HG03460 (cell line): Measurements from ENCODE around the gene FANCD2.
"Not testable (repeated sequence)": the region's sequence is repeated elsewhere in the genome, so short reads cannot be mapped to it uniquely, and the experiment has no call there.

Experiments used
- ATAC-seq: cut with Tn5 transposase; IDR thresholded peaks from one replicate; pipeline ENCODE4 v1.9.1; 2021; ENCODE audit not compliant: unreplicated experiment

The FANCD2 gene

GRCh38 chr3:10099041-10099440 is 72.8 kb downstream of the FANCD2 start:
- no peak for ATAC-seq

DNA sequence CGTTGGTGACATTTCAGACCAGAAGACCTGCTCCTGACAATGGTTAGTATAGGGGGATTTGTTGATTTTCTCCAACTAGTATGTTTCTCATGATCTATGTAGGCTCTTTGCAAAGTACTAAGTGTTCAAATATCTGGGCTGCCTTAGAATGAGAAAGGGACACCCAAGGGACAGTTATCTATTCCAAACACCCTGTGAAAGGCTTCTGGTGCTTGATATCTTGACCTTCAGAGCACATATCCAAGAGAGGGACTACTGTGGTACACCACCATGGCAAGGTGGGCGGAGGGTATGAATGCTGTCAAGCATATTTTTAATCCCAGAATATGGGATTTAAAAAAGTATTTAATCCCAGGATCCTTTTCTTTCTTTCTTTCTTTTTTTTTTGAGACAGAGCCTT is 80.7 kb downstream of the FANCD2 start:
- ATAC-seq = no peak

DNA sequence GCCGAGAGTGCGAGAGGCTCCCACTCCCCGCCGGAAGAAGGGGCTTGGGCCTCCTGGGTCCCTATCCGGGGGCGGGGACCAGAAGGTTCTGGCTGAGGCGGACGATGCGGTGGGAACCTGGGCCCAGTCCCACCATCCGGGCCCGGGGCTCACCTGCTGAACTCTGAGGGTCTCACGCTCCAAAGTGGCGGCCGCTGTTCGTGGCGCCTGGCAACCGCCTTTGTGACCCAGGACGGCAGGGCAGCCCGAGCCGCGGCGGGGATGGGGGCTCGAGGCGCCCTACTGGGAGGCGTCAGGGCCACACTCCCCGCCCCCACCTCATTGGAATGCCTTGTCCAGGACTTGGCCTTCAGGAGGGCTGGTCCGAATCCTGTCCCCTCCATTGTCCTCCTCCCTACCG is 81.9 kb downstream of the FANCD2 start, which contains the start of gene FANCD2OS:
Gene FANCD2OS, minus strand, starts transcription at position 165 of the 400 bp plus-strand sequence. CDS start 3,481 bp downstream, outside the sequence.
- no peak for ATAC-seq

DNA sequence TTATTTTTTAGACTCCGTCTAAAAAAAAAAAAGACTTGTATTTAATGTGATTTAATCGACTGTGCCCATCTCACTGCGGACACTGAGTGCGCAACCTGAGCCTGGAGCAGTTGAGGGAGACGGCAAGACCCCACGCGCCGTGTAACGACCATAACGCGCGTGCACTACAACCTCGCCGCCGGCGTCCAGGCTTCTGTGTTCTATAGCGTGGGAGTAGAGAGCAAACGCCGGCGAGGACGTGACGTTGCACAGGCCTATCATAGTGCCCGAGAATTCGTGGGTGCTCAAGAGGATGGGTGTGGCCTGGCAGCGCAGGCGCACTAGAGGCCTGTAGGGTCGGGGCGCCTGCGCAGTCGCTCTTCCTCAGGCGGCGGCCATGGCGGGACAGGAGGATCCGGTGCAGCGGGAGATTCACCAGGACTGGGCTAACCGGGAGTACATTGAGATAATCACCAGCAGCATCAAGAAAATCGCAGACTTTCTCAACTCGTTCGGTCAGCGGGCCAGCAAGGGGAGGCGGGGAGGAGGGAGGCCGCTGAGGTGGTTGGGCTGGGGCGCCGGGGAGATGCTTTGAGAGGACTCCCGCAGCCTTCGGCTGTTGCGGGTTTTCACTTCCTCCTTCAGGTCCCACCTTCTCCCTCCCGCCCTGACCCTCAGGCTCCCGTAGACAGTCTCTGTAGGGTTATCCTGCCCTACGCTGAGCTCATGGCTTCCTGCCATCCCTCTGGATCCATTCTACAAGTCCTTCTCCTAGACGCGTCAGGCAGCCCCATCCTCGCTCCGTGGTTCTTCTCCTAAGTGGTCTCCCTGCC is 89.3 kb downstream of the FANCD2 start, which contains the start of gene BRK1:
Gene BRK1, plus strand, starts transcription at position 350 of the 812 bp plus-strand sequence. Its CDS starts 27 bp downstream, at position 377.
- peak; percentile 97 for ATAC-seq

- no peak for ATAC-seq
These were observed 89.9 kb downstream of the FANCD2 start for GRCh38 chr3:10116138-10116460.

DNA sequence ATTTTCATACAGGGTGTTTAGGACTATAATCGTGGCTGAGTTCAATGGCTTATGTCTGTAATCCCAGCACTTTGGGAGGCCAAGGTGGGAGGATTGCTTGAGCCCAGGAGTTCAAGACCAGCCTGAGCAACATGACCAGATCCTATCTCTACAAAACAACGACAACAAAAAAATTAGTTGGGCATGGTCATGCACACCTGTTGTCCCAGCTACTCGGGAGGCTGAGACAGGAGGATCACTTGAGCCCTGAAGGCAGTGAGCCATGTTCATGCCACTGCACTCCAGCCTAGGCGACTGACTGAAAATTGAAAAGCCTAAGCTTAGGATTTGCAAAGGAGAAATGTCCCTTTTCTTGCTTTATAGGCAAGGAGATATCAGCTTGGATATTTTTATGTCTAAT is 90.7 kb downstream of the FANCD2 start:
- no peak for ATAC-seq

DNA sequence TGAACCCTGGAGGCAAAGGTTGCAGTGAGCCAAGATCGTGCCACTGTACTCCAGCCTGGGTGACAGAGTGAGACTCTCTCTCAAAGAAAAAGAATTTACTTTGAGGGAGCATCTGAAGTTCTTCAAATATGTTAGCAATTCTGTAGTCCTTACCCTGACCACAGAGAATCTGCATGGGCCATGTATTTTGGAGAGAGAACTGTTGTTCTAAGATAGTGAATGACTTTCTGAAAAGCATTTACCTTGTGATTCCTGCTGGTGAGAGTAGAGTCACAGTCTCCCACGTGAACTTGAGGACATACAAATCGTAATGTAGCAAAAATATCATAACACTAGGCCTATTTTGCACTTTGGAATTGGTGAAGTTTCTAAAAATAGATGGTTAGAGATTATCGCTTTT is 93.1 kb downstream of the FANCD2 start:
- ATAC-seq = no peak

- ATAC-seq = no peak
These were observed 94.8 kb downstream of the FANCD2 start for GRCh38 chr3:10121064-10121463.

- ATAC-seq = no peak
These were observed 96.5 kb downstream of the FANCD2 start for GRCh38 chr3:10122724-10123123.

DNA sequence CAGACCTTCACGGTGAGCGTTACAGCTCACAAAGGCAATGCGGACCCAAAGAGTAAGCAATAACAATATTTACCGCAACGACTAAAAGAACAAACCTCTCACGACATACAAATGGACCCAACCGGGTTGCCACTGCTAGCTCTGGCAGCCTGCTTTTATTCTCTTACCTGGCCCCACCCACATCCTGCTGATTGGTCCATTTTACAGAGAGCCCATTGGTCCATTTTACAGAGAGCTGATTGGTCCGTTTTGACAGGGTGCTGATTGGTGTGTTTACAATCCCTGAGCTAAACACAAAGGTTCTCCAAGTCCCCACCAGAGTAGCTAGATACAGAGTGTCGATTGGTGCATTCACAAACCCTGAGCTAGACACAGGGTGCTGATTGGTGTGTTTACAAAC is 109.6 kb downstream of the FANCD2 start:
- not testable (repeated sequence) for ATAC-seq

DNA sequence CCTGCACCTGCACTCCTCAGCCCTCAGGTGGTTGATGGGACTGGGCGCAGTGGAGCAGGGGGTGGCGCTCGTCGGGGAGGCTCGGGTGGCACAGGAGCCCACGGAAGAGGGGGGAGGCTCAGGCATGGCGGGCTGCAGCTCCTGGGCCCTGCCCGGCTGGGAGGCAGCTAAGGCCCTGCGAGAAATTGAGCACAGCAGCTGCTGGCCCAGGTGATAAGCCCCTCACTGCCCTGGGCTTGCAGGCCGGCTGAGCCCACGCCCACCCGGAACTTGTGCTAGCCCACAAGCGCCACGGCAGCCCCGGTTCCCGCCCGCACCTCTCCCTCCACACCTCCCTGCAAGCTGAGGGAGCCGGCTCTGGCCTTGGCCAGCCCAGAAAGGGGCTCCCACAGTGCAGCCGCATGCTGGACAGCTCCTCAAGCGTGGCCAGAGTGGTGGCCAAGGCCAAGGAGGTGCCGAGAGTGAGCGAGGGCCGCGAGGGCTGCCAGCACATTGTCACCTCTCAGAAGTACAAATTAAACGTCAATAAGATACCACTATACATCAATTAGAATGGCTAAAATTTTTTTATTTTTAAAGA is 110.3 kb downstream of the FANCD2 start:
- ATAC-seq = no peak

- no peak for ATAC-seq
These were observed 110.9 kb downstream of the FANCD2 start for GRCh38 chr3:10137178-10137577.

DNA sequence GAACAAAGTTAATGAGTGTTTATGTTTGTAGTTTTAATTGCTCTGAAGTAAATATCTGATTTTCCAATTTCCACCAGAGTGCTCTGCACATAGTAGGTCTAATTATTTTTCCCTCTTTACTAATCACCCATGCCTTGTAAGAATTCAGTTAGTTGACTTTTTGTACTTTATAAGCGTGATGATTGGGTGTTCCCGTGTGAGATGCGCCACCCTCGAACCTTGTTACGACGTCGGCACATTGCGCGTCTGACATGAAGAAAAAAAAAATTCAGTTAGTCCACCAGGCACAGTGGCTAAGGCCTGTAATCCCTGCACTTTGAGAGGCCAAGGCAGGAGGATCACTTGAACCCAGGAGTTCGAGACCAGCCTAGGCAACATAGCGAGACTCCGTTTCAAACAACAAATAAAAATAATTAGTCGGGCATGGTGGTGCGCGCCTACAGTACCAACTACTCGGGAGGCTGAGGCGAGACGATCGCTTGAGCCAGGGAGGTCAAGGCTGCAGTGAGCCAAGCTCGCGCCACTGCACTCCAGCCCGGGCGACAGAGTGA is 114.8 kb downstream of the FANCD2 start:
- ATAC-seq = no peak

DNA sequence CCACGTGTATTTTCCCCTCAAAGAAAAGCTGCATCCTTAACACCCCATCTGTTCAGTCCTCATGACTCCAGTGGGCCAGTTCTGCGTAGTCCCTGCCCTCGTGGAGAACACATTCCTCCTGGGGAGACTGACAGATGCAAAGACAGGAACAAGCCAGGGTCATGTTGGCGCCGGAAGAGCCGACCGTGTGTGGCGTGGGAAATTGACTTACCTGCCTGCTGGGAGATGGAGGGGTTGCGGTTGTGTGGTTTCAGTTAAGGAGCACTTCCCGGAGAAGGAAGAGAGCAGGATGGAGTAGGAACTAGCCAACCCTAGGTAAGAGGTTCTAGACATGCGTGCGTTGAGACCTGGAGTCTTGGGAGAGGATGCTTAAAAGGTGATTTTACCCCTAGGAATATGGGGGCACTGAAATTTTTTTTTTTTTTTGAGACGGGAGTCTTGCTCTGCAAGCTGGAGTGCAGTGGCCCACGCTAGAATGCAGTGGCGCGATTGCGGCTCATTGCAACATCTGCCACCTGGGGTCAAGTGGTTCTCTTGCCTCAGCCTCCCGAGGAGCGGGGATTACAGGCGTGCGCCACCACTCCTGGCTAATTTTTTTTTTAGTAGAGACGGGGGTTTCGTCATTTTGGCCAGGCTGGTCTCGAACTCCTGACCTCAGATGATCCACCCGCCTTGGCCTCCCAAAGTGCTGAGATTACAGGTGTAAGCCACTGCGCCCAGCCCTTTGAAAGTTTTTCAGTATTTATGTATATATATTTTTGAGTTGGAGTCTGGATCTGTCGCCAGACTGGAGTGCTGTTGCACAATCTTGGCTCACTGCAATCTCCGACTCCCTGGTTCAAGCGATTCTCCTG is 116.7 kb downstream of the FANCD2 start:
- ATAC-seq = no peak

GRCh38 chr3:10145685-10146084 is 119.4 kb downstream of the FANCD2 start:
- ATAC-seq = no peak

- no peak for ATAC-seq
These were observed 123.0 kb downstream of the FANCD2 start for GRCh38 chr3:10149226-10149625.

DNA sequence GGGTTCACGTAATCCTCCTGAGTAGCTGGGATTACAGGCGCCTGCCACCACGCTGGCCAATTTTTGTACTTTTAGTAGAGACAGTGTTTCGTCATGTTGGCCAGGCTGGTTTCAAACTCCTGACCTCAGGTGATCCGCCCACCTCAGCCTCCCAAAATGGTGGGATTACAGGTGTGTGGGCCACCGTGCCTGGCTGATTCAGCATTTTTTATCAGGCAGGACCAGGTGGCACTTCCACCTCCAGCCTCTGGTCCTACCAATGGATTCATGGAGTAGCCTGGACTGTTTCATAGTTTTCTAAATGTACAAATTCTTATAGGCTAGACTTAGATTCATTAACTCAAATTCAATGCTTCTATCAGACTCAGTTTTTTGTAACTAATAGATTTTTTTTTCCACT is 124.8 kb downstream of the FANCD2 start:
- ATAC-seq = no peak
